Measurements from ENCODE around the gene ARSD. TPM values are rescaled to one million over a fixed set of nuclear protein-coding genes. Genes with fewer than 3 reads are reported as not detected.
A peak's percentile ranks its signal among the peaks of the same experiment; 100 is the strongest.

ARSD gene
- total and polyA plus RNA-seq, 12 donors: 4.2 to 19.0 (median 6.8) TPM

DNA sequence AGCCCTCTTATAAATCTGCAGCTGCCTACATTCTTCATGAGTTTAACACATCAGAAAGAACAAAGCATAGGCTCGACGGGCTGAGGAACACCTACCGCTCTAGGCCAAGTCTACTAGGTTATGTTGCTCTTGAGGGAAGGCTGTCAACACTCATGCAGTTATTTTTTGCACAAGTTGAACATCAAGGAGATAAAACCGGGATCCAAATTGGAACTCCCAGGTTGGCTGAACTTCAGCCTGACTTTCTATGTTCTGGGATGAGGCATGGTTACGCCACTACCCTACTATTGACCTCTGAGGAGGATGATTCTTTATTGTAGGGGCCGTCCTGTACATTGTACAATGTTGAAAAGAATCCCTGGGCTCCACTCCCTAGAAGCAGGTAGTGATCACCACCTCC is 39.9 kb upstream of the ARSD start:
- no peaks in the 10 kb centered on the region for H3K36me3 ChIP-seq
- H3K4me1 ChIP-seq: peaks cover 0 to 40% (median 0%) of the 10 kb centered on the region in 9 donors
- intact Hi-C loops (cut with DNase I): no loop called here
- 29 to 50% methylated on average over 6 of the region's 6 CpGs for whole genome bisulfite sequencing, 2 donors
- TF ChIP-seq, protein P1, sequence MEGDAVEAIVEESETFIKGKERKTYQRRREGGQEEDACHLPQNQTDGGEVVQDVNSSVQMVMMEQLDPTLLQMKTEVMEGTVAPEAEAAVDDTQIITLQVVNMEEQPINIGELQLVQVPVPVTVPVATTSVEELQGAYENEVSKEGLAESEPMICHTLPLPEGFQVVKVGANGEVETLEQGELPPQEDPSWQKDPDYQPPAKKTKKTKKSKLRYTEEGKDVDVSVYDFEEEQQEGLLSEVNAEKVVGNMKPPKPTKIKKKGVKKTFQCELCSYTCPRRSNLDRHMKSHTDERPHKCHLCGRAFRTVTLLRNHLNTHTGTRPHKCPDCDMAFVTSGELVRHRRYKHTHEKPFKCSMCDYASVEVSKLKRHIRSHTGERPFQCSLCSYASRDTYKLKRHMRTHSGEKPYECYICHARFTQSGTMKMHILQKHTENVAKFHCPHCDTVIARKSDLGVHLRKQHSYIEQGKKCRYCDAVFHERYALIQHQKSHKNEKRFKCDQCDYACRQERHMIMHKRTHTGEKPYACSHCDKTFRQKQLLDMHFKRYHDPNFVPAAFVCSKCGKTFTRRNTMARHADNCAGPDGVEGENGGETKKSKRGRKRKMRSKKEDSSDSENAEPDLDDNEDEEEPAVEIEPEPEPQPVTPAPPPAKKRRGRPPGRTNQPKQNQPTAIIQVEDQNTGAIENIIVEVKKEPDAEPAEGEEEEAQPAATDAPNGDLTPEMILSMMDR (IDR thresholded peaks at IDR 0.05): no peak
- H3K27me3 ChIP-seq: peaks cover 0 to 4% (median 0%) of the 10 kb centered on the region in 7 donors
- DNase-seq (no peak), ATAC-seq (peak in 5 of 8 donors; percentile 21 to 78 (median 54))
- H3K27ac ChIP-seq: peak overlapping the region in 1 of 10 donors; percentile 47
- peaks cover 0 to 3% (median 0%) of the 10 kb centered on the region in 11 donors for H3K9me3 ChIP-seq
- H3K4me3 ChIP-seq: no peak overlapping the region

DNA sequence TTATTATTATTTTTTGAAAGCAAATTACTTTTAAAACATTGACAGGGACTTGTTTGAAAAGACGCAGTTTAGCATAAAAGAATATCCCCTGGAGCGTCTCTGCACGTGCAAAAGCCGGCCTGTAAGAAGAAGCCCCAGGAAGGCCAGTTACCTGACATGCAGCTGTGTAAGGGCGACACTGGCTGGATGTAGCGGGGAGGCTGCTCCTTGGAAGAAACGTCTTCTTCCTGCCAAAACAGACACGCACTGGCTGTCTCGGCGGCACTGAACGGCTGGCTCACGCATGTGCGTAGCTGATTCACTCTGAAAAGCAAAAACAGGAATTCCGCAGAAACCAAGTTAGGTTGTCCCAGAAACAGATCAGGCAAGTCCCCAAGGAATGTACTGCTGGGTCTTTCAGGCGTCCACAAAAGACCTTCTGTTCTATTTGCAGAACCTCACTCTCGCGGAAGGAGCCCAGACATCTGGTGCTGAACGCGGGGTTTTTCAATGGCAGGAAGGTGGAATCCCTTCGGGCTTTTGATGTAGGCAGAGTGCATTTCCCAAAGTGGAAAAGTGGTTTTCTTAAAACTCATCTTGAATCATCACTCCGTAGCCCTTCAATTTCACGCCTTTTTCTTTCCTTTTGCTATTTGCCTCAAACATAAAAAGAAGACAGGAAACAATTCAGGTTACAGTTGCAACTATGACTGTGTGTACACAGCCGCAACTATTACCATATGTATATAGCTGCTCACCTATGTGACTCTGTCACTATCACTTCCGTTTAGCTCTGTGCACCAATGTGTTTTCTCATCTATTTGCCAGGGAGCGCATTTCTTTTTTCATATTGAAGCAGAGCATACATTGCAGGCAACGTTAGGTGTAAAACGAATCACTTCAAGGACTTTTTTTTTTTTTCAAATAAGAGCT is 39.1 kb upstream of the ARSD start:
- intact Hi-C loops (cut with DNase I): no loop called here
- H3K4me1 ChIP-seq: peaks cover 0 to 45% (median 0%) of the 10 kb centered on the region in 9 donors
- H3K9me3 ChIP-seq: peaks cover 0 to 3% (median 0%) of the 10 kb centered on the region in 11 donors
- TF ChIP-seq, protein P1 (IDR thresholded peaks at IDR 0.05): peak in 1 of 9 donors; percentile 22
- no peak overlapping the region for H3K27ac ChIP-seq
- WGBS, 2 donors: 38 to 52% methylated on average over 27 of the region's 27 CpGs
- peak in 3 of 8 donors; percentile 14 to 52 (median 36) for ATAC-seq
- peak overlapping the region in 5 of 10 donors; percentile 18 to 35 (median 23) for H3K4me3 ChIP-seq
- no peaks in the 10 kb centered on the region for H3K36me3 ChIP-seq
- peak; percentile 9 to 12 for DNase-seq
- peaks cover 0 to 4% (median 0%) of the 10 kb centered on the region in 7 donors for H3K27me3 ChIP-seq

DNA sequence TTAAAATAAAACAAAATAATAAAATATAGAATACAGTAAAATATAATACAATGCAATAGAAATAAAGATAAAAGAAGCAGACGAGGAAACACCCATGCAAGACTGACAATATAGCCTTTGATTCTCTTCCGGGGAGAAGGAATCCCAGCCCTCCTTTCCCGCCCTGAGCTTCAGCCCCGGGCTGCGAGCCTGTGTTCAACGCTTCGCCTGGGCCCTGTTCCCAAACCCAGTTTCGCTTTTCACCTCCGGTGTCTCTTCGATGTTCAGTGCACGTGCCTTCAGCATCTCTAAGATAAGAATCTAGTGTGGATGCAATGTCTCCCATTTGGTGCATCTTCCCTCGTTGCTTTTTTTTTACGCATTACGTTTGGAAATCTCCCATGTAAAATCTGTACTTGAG is 38.4 kb upstream of the ARSD start:
- Histone ChIP-seq H3K4me3 (peak overlapping the region in 5 of 10 donors; percentile 18 to 35 (median 23)), H3K27ac (peak overlapping the region in 1 of 10 donors; percentile 20), H3K4me1 (peaks cover 0 to 45% (median 0%) of the 10 kb centered on the region in 9 donors), H3K27me3 (peaks cover 0 to 4% (median 0%) of the 10 kb centered on the region in 7 donors), H3K36me3 (no peaks in the 10 kb centered on the region), H3K9me3 (peaks cover 0 to 3% (median 0%) of the 10 kb centered on the region in 11 donors)
- WGBS, 2 donors: 74 to 76% methylated on average over 14 of the region's 14 CpGs
- intact Hi-C loops (cut with DNase I): no loop called here
- ATAC-seq (no peak), DNase-seq (no peak)
- TF ChIP-seq, protein P1 (IDR thresholded peaks at IDR 0.05): no peak

DNA sequence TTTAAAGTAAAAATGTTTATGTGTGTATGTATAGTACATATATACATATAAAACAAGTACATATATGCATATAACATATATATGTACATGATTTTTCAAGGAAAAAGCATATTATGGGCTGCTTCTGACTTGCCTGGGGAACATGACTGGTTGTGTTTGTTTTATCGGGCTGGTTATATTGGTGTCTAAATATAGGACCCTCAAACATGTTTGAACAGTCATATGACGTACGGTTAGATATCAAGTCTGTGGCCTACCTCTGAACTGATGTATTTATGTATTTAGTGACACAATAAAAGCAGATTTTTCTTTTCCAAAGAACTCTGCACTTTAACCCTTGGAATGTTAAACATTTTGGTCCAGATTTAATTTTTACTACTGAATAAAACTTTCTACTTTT is 37.9 kb upstream of the ARSD start:
- intact Hi-C loops (cut with DNase I): no loop called here
- H3K4me3 ChIP-seq: no peak overlapping the region
- TF ChIP-seq, protein P1 (IDR thresholded peaks at IDR 0.05): no peak
- WGBS, 2 donors: 45 to 62% methylated on average over 3 of the region's 3 CpGs
- peaks cover 0 to under 1% (median 0%) of the 10 kb centered on the region in 7 donors for H3K27me3 ChIP-seq
- H3K27ac ChIP-seq: peak overlapping the region in 1 of 10 donors; percentile 20
- H3K9me3 ChIP-seq: peaks cover 0 to 2% (median 0%) of the 10 kb centered on the region in 11 donors
- H3K4me1 ChIP-seq: peaks cover 0 to 45% (median 0%) of the 10 kb centered on the region in 9 donors
- peak in 1 of 8 donors; percentile 58 for ATAC-seq
- no peak for DNase-seq
- H3K36me3 ChIP-seq: no peaks in the 10 kb centered on the region
